SK-N-SH treated with all-trans-retinoic acid at 6 μM for 48 hours (cell line): ENCODE measurements around the gene MARS2.
"Not testable (repeated sequence)": the region's sequence is repeated elsewhere in the genome, so short reads cannot be mapped to it uniquely, and the experiment has no call there.

Source experiments
- ATAC-seq: fragments of 200-7000 bp; cut with Tn5 transposase; 3 replicates; pipeline ENCODE4 v1.9.1; 2020; ENCODE audit warnings: mild to moderate bottlenecking, moderate library complexity
- BACH2 ChIP-seq: fragments of 250-450 bp; sonication (Bioruptor Pico); IDR thresholded peaks from 2 replicates; pipeline ENCODE4 v1.9.0; 2021; ENCODE audit warnings: mild to moderate bottlenecking, borderline replicate concordance
- CSDC2 ChIP-seq: fragments of 250-450 bp; sonication (Bioruptor Pico); IDR thresholded peaks from 2 replicates; pipeline ENCODE4 v1.5.0; 2020; ENCODE audit warnings: mild to moderate bottlenecking, moderate library complexity
- ESRRG ChIP-seq: fragments of 250-450 bp; sonication (Bioruptor Pico); IDR thresholded peaks from 2 replicates; pipeline ENCODE4 v1.6.1; 2021; ENCODE audit warnings: mild to moderate bottlenecking
- GLIS3 ChIP-seq: fragments of 250-450 bp; sonication (Bioruptor Pico); IDR thresholded peaks from 2 replicates; pipeline ENCODE4 v1.5.0; 2020; ENCODE audit warnings: mild to moderate bottlenecking, moderate library complexity
- ISL1 ChIP-seq: fragments of 250-450 bp; sonication (Bioruptor Pico); IDR thresholded peaks from 2 replicates; pipeline ENCODE4 v2.1.2; 2022; ENCODE audit warnings: mild to moderate bottlenecking, moderate library complexity
- OSR1 ChIP-seq: fragments of 250-450 bp; sonication (Bioruptor Pico); IDR thresholded peaks from 2 replicates; pipeline ENCODE4 v1.8.0; 2022; ENCODE audit warnings: moderate library complexity, mild to moderate bottlenecking, inconsistent platforms
- PPARA ChIP-seq: fragments of 250-450 bp; sonication (Bioruptor Pico); IDR thresholded peaks from 2 replicates; pipeline ENCODE4 v1.5.0; 2020; ENCODE audit warnings: mild to moderate bottlenecking, borderline replicate concordance
- RARB ChIP-seq: fragments of 250-450 bp; sonication (Bioruptor Pico); IDR thresholded peaks from 2 replicates; pipeline ENCODE4 v1.8.0; 2021; ENCODE audit warnings: mild to moderate bottlenecking, moderate library complexity
- SNAI2 ChIP-seq: fragments of 250-450 bp; sonication (Bioruptor Pico); IDR thresholded peaks from 2 replicates; pipeline ENCODE4 v1.5.0; 2020; ENCODE audit warnings: mild to moderate bottlenecking, moderate library complexity
- TCF4 ChIP-seq: fragments of 250-450 bp; sonication (Bioruptor Pico); IDR thresholded peaks from 2 replicates; pipeline ENCODE4 v1.8.0; 2021; ENCODE audit warnings: mild to moderate bottlenecking, moderate library complexity, borderline replicate concordance
- ZC3H10 ChIP-seq: fragments of 250-450 bp; sonication (Bioruptor Pico); IDR thresholded peaks from 2 replicates; pipeline ENCODE4 v1.5.1; 2021; ENCODE audit warnings: mild to moderate bottlenecking, moderate library complexity
- ZFP3 ChIP-seq: fragments of 250-450 bp; sonication (Bioruptor Pico); IDR thresholded peaks from 2 replicates; pipeline ENCODE4 v1.5.0; 2020; ENCODE audit warnings: mild to moderate bottlenecking, moderate library complexity
- ZFP30 ChIP-seq: fragments of 450-650 bp; formaldehyde crosslinking; IDR thresholded peaks from 2 replicates; pipeline ENCODE4 v1.5.0; 2022; ENCODE audit warnings: mild to moderate bottlenecking, moderate library complexity
- ZNF565 ChIP-seq: fragments of 450-650 bp; formaldehyde crosslinking; conservative IDR thresholded peaks from 2 replicates; pipeline ENCODE4 v1.5.0; 2020; ENCODE audit warnings: low read depth, mild to moderate bottlenecking, moderate library complexity
- ZNF70 ChIP-seq: fragments of 450-650 bp; formaldehyde crosslinking; IDR thresholded peaks from 2 replicates; pipeline ENCODE4 v1.5.0; 2020; ENCODE audit warnings: mild to moderate bottlenecking, moderate library complexity
- TF ChIP-seq, protein P1 (sequence below): fragments of 250-450 bp; sonication (Bioruptor Pico); IDR thresholded peaks from 2 replicates; pipeline ENCODE4 v1.5.1; 2021; ENCODE audit warnings: mild to moderate bottlenecking, moderate library complexity
- TF ChIP-seq, protein P2 (sequence below): fragments of 250-450 bp; sonication (Bioruptor Pico); IDR thresholded peaks from 2 replicates; pipeline ENCODE4 v1.8.0; 2021; ENCODE audit warnings: low read depth, mild to moderate bottlenecking, moderate library complexity, borderline replicate concordance
- TF ChIP-seq, protein P3 (sequence below): fragments of 250-450 bp; sonication (Bioruptor Pico); IDR thresholded peaks from 2 replicates; pipeline ENCODE4 v1.8.0; 2020; ENCODE audit warnings: mild to moderate bottlenecking, moderate library complexity, borderline replicate concordance
- TF ChIP-seq, protein P4 (sequence below): fragments of 250-450 bp; sonication (Bioruptor Pico); IDR thresholded peaks from 2 replicates; pipeline ENCODE4 v1.5.0; 2020; ENCODE audit warnings: mild to moderate bottlenecking, moderate library complexity
- TF ChIP-seq, protein P5 (sequence below): fragments of 250-450 bp; sonication (Bioruptor Pico); IDR thresholded peaks from 2 replicates; pipeline ENCODE4 v1.5.1; 2020; ENCODE audit warnings: low read depth, mild to moderate bottlenecking, moderate library complexity

The MARS2 gene

DNA sequence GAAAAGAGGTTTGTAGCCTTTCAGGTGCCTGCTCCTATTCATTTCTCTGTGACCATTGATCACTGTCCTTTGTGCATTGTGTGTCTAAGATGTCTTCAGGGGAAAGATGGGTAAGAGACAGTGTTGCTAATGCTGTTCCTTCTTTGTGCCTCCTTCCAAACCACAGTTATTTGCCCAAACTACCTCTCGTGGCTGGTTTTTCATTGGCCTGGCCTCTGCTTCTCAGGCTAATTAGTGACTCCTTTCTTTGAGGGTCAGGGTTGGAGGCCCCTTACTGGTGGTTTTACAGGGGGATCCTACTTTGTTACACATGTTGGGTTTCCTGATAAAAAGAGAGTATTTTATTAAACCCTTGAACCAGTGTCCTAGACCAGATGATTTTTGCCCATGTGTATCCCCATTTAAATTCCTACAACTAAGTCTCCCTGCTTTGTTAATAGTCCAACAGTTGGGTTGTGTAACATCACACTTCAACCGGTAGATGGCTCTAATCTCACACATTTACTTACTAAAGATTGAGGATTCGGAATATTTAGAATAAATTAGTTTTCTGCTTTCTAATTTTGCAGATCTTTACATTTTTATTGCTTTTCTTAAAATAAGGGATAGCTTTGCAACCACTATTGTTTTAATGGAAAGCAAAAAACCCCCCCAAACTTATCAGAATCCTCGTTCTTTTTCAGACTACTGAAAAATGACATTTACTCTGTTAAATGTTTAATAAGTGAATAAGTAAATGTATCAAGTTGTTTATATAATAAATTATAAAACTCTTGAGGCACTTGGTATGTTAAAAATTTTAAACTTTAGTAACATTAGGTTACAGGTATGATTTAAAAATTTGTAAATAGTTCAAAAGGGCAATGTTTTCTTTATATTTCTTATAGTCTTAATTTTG, 2.4 kb downstream of the MARS2 start:
- TF ChIP-seq ESRRG (CRISPR knock-in tag) (no peak), PPARA (CRISPR knock-in tag) (no peak), CSDC2 (CRISPR knock-in tag) (no peak), TCF4 (no peak), ZFP30 (CRISPR knock-in tag) (no peak), GLIS3 (CRISPR knock-in tag) (no peak), ISL1 (CRISPR knock-in tag) (no peak), OSR1 (CRISPR knock-in tag) (no peak), ZC3H10 (no peak), ZFP3 (CRISPR knock-in tag) (no peak)
- TF ChIP-seq, protein P1, sequence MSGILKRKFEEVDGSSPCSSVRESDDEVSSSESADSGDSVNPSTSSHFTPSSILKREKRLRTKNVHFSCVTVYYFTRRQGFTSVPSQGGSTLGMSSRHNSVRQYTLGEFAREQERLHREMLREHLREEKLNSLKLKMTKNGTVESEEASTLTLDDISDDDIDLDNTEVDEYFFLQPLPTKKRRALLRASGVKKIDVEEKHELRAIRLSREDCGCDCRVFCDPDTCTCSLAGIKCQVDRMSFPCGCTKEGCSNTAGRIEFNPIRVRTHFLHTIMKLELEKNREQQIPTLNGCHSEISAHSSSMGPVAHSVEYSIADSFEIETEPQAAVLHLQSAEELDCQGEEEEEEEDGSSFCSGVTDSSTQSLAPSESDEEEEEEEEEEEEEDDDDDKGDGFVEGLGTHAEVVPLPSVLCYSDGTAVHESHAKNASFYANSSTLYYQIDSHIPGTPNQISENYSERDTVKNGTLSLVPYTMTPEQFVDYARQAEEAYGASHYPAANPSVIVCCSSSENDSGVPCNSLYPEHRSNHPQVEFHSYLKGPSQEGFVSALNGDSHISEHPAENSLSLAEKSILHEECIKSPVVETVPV (CRISPR knock-in tag), result no peak
- TF ChIP-seq, protein P2, sequence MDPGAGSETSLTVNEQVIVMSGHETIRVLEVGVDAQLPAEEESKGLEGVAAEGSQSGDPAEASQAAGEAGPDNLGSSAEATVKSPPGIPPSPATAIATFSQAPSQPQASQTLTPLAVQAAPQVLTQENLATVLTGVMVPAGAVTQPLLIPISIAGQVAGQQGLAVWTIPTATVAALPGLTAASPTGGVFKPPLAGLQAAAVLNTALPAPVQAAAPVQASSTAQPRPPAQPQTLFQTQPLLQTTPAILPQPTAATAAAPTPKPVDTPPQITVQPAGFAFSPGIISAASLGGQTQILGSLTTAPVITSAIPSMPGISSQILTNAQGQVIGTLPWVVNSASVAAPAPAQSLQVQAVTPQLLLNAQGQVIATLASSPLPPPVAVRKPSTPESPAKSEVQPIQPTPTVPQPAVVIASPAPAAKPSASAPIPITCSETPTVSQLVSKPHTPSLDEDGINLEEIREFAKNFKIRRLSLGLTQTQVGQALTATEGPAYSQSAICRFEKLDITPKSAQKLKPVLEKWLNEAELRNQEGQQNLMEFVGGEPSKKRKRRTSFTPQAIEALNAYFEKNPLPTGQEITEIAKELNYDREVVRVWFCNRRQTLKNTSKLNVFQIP, result no peak
- TF ChIP-seq, protein P3, sequence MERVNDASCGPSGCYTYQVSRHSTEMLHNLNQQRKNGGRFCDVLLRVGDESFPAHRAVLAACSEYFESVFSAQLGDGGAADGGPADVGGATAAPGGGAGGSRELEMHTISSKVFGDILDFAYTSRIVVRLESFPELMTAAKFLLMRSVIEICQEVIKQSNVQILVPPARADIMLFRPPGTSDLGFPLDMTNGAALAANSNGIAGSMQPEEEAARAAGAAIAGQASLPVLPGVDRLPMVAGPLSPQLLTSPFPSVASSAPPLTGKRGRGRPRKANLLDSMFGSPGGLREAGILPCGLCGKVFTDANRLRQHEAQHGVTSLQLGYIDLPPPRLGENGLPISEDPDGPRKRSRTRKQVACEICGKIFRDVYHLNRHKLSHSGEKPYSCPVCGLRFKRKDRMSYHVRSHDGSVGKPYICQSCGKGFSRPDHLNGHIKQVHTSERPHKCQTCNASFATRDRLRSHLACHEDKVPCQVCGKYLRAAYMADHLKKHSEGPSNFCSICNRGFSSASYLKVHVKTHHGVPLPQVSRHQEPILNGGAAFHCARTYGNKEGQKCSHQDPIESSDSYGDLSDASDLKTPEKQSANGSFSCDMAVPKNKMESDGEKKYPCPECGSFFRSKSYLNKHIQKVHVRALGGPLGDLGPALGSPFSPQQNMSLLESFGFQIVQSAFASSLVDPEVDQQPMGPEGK (CRISPR knock-in tag), result no peak
- TF ChIP-seq, protein P4, sequence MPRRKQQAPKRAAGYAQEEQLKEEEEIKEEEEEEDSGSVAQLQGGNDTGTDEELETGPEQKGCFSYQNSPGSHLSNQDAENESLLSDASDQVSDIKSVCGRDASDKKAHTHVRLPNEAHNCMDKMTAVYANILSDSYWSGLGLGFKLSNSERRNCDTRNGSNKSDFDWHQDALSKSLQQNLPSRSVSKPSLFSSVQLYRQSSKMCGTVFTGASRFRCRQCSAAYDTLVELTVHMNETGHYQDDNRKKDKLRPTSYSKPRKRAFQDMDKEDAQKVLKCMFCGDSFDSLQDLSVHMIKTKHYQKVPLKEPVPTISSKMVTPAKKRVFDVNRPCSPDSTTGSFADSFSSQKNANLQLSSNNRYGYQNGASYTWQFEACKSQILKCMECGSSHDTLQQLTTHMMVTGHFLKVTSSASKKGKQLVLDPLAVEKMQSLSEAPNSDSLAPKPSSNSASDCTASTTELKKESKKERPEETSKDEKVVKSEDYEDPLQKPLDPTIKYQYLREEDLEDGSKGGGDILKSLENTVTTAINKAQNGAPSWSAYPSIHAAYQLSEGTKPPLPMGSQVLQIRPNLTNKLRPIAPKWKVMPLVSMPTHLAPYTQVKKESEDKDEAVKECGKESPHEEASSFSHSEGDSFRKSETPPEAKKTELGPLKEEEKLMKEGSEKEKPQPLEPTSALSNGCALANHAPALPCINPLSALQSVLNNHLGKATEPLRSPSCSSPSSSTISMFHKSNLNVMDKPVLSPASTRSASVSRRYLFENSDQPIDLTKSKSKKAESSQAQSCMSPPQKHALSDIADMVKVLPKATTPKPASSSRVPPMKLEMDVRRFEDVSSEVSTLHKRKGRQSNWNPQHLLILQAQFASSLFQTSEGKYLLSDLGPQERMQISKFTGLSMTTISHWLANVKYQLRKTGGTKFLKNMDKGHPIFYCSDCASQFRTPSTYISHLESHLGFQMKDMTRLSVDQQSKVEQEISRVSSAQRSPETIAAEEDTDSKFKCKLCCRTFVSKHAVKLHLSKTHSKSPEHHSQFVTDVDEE, result no peak

DNA sequence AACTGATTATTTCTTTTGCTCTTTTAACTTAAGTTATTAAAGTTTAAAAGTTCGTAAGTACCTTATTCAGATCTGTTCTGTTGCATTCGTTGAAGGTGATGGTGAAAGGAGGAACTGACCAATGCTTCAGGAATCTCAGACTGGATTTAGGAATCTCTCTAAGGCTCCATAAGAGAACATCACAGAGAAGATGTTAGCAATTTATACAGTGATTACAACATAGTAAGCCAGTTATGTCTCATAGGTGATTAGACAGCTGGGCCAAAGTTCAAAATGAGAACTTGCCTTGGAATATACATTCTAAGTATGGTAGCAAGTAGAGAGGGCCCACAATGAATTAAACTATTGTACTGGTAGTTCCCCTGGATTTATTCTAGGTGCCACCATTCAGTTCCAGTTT, 3.2 kb downstream of the MARS2 start:
- TF ChIP-seq, protein P3 (CRISPR knock-in tag), result no peak
- TF ChIP-seq ISL1 (CRISPR knock-in tag) (peak; percentile 15; the same call in 1 of the 2 replicates), ZNF565 (no peak)
- ATAC-seq, result no peak

More for the DNA sequence above, 2.4 kb downstream of the MARS2 start:
- ATAC-seq, result peak; percentile 26

DNA sequence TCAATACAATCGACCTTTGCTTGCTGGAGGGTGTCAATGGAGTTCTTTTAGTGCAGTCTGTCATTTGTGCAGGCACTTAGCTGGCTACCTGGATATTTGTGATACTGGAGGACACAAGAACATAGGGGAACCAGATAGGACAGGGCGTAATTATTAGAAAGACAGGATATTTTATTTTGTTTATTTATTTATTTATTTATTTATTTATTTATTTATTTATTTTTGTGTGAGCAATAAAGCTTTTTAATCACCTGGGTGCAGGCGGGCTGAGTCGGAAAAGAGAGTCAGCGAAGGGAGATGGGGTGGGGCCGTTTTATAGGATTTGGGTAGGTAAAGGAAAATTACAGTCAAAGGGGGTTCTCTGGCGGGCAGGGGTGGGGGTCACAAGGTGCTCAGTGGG, 4.0 kb downstream of the MARS2 start:
- not testable (repeated sequence) for ATAC-seq

DNA sequence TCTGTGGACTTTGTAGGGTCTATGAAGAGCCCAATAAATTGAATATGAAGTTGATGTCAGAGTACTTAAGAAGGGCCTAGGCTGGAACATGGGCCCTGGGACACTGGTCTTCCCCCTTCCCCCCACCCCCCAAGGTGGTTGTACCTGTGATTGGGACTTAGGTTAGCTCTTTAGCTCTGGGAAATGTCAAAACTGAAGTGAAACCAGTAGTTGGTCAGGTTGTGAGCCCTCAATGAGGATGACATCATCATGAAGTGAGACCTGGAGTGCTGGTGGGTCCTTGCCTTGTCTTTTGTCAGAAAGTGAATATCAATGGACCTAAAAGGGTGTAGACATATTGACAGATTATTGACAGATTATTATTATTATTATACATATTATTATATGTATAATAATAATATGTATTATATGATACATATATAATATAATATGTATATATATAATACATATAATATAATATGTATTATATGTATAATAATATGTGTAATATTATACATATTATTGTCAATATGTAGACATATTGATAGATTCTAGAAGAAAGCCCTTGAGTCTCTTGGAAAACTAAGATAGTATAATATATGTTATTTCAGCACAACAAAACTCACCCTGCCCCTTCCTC, 5.4 kb downstream of the MARS2 start:
- ATAC-seq, result no peak
- TF ChIP-seq PPARA (CRISPR knock-in tag) (no peak), ISL1 (CRISPR knock-in tag) (no peak), CSDC2 (CRISPR knock-in tag) (no peak), SNAI2 (CRISPR knock-in tag) (no peak), ESRRG (CRISPR knock-in tag) (no peak), ZNF70 (CRISPR knock-in tag) (no peak), TCF4 (no peak), RARB (CRISPR knock-in tag) (no peak), BACH2 (CRISPR knock-in tag) (no peak), ZFP30 (CRISPR knock-in tag) (no peak), ZFP3 (CRISPR knock-in tag) (no peak), GLIS3 (CRISPR knock-in tag) (no peak)
- TF ChIP-seq, protein P4, result no peak
- TF ChIP-seq, protein P5, sequence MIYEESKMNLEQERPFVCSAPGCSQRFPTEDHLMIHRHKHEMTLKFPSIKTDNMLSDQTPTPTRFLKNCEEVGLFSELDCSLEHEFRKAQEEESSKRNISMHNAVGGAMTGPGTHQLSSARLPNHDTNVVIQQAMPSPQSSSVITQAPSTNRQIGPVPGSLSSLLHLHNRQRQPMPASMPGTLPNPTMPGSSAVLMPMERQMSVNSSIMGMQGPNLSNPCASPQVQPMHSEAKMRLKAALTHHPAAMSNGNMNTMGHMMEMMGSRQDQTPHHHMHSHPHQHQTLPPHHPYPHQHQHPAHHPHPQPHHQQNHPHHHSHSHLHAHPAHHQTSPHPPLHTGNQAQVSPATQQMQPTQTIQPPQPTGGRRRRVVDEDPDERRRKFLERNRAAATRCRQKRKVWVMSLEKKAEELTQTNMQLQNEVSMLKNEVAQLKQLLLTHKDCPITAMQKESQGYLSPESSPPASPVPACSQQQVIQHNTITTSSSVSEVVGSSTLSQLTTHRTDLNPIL, result no peak
